ENCODE results near the gene SETMAR.
"Not testable (repeated sequence)": the region's sequence is repeated elsewhere in the genome, so short reads cannot be mapped to it uniquely, and the experiment has no call there.

The SETMAR gene

DNA sequence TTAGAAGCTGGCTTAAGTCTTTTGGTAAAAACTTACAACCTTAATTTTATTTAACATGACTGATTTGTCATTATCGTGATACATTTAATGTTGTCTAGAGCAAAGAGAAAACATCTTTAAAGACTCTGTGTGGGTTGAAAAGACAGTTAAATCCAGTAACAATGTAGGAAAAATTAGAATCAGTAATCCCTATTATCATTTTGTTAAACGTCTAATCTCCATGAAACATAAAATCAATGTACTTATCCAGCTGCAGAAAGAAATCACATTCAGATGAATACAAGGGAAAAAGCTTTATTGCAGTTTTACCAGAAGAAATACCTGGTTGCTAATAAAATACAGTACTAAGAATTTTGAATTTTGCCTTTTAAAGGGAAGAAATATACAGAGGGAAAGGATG is 21.2 kb upstream of the SETMAR start:
- TF ChIP-seq, protein P1, sequence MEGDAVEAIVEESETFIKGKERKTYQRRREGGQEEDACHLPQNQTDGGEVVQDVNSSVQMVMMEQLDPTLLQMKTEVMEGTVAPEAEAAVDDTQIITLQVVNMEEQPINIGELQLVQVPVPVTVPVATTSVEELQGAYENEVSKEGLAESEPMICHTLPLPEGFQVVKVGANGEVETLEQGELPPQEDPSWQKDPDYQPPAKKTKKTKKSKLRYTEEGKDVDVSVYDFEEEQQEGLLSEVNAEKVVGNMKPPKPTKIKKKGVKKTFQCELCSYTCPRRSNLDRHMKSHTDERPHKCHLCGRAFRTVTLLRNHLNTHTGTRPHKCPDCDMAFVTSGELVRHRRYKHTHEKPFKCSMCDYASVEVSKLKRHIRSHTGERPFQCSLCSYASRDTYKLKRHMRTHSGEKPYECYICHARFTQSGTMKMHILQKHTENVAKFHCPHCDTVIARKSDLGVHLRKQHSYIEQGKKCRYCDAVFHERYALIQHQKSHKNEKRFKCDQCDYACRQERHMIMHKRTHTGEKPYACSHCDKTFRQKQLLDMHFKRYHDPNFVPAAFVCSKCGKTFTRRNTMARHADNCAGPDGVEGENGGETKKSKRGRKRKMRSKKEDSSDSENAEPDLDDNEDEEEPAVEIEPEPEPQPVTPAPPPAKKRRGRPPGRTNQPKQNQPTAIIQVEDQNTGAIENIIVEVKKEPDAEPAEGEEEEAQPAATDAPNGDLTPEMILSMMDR (IDR thresholded peaks at IDR 0.05; ENCODE audit: low read depth, low read length), result no peak
- in situ Hi-C loops (cut with HindIII; ENCODE audit: low sequenced_read_pairs), result no loop called here
- DNase-seq (ENCODE audit: low read depth, low spot score), result no peak
- no peak overlapping the region for H3K4me3 ChIP-seq (ENCODE audit: low read depth, low read length)

DNA sequence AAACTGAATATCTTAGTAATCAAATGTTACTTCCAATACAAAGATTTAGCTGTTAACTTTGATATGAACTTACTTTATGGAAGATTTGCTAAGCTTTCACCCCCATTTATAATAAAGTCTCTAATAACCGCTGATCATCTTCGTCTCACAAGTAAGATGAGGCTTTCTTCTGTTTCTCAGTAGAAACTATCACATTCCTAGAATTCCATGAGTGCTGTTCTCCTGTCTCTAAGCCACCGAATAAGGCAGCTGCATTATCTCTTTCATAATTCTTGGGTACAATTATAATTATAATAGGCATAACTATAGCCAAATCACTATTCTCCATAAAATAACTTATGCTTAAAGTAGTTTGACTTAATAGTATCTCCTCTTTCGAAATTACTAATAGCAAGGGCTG is 18.3 kb upstream of the SETMAR start:
- TF ChIP-seq, protein P1 (IDR thresholded peaks at IDR 0.05; ENCODE audit: low read depth, low read length), result no peak
- in situ Hi-C loops (cut with HindIII; ENCODE audit: low sequenced_read_pairs), result no loop called here
- no peak overlapping the region for H3K4me3 ChIP-seq (ENCODE audit: low read depth, low read length)
- DNase-seq (ENCODE audit: low read depth, low spot score), result no peak

- H3K4me3 ChIP-seq (ENCODE audit: low read depth, low read length), result no peak overlapping the region
- DNase-seq (ENCODE audit: low read depth, low spot score), result no peak
- in situ Hi-C loops (cut with HindIII; ENCODE audit: low sequenced_read_pairs), result no loop called here
- TF ChIP-seq, protein P1 (IDR thresholded peaks at IDR 0.05; ENCODE audit: low read depth, low read length), result no peak
Observed at GRCh38 chr3:4289044-4289443, 14.1 kb upstream of the SETMAR start.

DNA sequence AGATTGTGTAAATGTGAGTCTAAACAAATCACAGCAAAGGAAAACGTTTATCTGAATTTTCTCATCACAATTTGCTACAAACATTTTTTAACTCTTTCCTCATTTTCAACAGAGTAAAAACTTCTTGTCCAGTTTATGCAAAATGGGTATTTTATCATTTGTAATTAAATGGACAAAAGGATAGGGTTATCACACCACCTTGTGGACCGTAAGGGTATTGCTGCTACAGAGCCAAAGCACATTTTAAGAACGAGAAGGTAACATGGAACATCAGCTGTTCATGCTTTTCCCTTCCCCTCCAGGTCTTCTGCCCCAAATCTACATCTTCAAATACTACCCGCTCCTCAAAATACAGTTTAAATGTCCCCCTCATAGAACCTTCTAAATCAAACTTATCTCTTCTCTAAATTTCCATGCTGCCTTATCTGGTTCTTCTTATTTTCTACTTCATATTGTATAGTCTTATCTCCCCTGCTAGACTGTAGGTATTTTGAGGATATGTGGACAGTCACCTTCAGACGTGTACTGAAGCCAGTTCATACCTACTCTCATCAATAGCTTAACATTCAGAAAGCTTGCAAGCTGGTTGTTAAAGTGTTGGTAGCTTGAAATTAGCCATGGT is 12.8 kb upstream of the SETMAR start:
- peak; percentile 56 for DNase-seq (ENCODE audit: low read depth, low spot score)
- in situ Hi-C loops (cut with HindIII; ENCODE audit: low sequenced_read_pairs), result no loop called here
- H3K4me3 ChIP-seq (ENCODE audit: low read depth, low read length), result no peak overlapping the region
- TF ChIP-seq, protein P1 (IDR thresholded peaks at IDR 0.05; ENCODE audit: low read depth, low read length), result peak; percentile 91

DNA sequence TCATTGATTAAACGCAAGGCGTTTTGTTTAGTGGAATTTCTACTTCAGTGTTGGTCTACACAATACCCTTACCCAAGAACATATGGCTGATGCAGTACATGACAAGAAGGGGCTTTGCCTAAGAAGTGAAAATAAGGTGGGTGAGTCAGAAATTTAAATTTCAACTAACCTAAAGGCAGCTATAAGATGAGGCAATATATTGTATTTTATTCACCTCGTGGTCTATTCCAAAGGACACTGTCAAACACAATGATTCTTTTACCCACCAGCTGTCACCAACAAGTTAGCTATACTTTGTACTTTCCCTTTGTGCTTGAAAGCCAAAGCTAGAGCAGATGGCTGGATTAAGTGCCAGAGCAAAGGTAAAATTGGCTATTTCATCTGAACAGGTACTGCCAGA is 10.9 kb upstream of the SETMAR start:
- no peak overlapping the region for H3K4me3 ChIP-seq (ENCODE audit: low read depth, low read length)
- TF ChIP-seq, protein P1 (IDR thresholded peaks at IDR 0.05; ENCODE audit: low read depth, low read length), result no peak
- DNase-seq (ENCODE audit: low read depth, low spot score), result no peak
- in situ Hi-C loops (cut with HindIII; ENCODE audit: low sequenced_read_pairs), result no loop called here

DNA sequence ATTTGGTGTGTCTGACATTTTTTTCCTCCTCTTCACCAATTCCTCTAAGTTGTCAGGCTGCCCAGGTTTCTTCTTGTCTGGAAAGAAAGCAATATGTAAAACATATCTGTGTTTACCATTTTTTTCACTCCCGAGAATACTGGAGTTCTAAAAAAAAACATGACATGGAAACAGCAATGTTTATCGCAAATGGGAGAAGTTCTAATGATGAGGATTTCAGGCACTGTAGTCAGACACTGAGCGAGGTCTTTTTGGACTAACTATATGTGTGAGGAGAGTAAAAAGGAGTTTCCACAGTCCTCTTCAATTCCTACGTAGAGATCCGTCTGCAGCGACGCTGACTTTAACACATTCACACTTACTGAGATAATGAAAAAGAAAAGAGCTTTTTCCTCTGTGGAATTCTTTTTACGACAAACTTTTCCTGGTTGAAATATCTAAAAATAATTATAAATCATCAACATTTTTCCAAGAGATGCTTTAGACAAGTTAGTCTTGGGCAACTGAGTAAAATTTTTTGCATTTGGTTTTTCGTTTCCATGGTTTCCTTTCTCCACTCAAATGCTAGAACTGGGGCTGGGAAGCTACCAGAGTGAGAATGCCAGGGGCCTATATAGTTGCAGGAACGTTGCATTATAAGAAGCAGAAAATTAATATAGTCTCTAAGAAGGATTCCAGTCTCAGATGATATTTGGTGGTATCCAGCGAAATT is 8.4 kb upstream of the SETMAR start:
- in situ Hi-C loops (cut with HindIII; ENCODE audit: low sequenced_read_pairs), result no loop called here

GRCh38 chr3:4296454-4296853 is 6.7 kb upstream of the SETMAR start:
- H3K4me3 ChIP-seq (ENCODE audit: low read depth, low read length); DNase-seq (ENCODE audit: low read depth, low spot score); in situ Hi-C loops (cut with HindIII; ENCODE audit: low sequenced_read_pairs): not testable (repeated sequence)

More for the DNA sequence above, 8.4 kb upstream of the SETMAR start:
- TF ChIP-seq, protein P1 (IDR thresholded peaks at IDR 0.05; ENCODE audit: low read depth, low read length), result no peak
- DNase-seq (ENCODE audit: low read depth, low spot score), result no peak
- H3K4me3 ChIP-seq (ENCODE audit: low read depth, low read length), result no peak overlapping the region
